Neural cell (in vitro differentiated cells): ENCODE data around the gene SGCD.

Source experiments
- CTCF ChIP-seq: fragments of 450-650 bp; IDR thresholded peaks from 2 replicates; pipeline ENCODE4 v1.5.1; 2014; ENCODE audit warnings: antibody characterized with exemption, mild to moderate bottlenecking, moderate library complexity; ENCODE audit not compliant: poor library complexity, severe bottlenecking
- EZH2 ChIP-seq: fragments of 200-600, 300-800 bp; shearing (Covaris generic), sonication (generic); IDR thresholded peaks from 2 replicates; pipeline ENCODE4 v1.6.1; 2014; ENCODE audit warnings: antibody characterized with exemption, low read length, borderline replicate concordance, mild to moderate bottlenecking; ENCODE audit not compliant: insufficient read depth, poor library complexity, severe bottlenecking
- MXI1 ChIP-seq: fragments of 450-650 bp; conservative IDR thresholded peaks from 2 replicates; pipeline ENCODE4 v1.6.1; 2014; ENCODE audit warnings: antibody characterized with exemption, mild to moderate bottlenecking; ENCODE audit not compliant: poor library complexity, severe bottlenecking
- POLR2AphosphoS5 ChIP-seq: IDR thresholded peaks from 2 replicates; pipeline ENCODE4 v1.6.1; 2012
- RAD21 ChIP-seq: fragments of 450-650 bp; conservative IDR thresholded peaks from 2 replicates; pipeline ENCODE4 v1.6.1; 2014; ENCODE audit warnings: antibody characterized with exemption, mild to moderate bottlenecking, moderate library complexity
- REST ChIP-seq: IDR thresholded peaks from 2 replicates; pipeline ENCODE4 v1.6.1; 2012; ENCODE audit warnings: borderline replicate concordance
- TAF1 ChIP-seq: IDR thresholded peaks from 2 replicates; pipeline ENCODE4 v1.6.1; 2012; ENCODE audit warnings: low read depth

GRCh38 chr5:156683509-156683908, 356.5 kb downstream of the SGCD start:
- TF ChIP-seq CTCF: no peak
- TF ChIP-seq REST: no peak
- TF ChIP-seq MXI1: no peak
- TF ChIP-seq POLR2AphosphoS5: no peak
- TF ChIP-seq TAF1: no peak
- no peak for TF ChIP-seq RAD21
- no peak for TF ChIP-seq EZH2
